HCT116 (cell line): ENCODE data around the gene CCDC8. TPM values are rescaled to one million over a fixed set of nuclear protein-coding genes. Genes with fewer than 3 reads are reported as not detected.

ENCODE experiments used
- ATAC-seq: fragments of 200-7000 bp; cut with Tn5 transposase; 2 replicates; pipeline ENCODE4 v1.9.1; 2020; ENCODE audit warnings: mild to moderate bottlenecking, moderate library complexity
- BruUV-seq: library from RNA; stranded (reverse); fragments of 400-500 nt; replicated peaks from 2 replicates; lab custom pipeline; 2021; lab: Mats Ljungman, UMichigan
- CTCF ChIA-PET: fragments of 300-600 bp; sonication (Branson Sonifier 250); formaldehyde crosslinking; loops from one replicate; lab custom pipeline; 2021; ENCODE audit warnings: antibody characterized with exemption; lab: Charles Lee
- POLR2A ChIA-PET: fragments of 300-600, 350-600 bp; sonication (Branson Sonifier 250); formaldehyde crosslinking; loops from one replicate; lab custom pipeline; 2021; ENCODE audit warnings: antibody characterized with exemption; lab: Charles Lee
- RAD21 ChIA-PET, 2 experiments: fragments of 300-600 bp; sonication (Branson Sonifier 250); formaldehyde crosslinking; loops; one replicate each; lab custom pipeline; 2023; ENCODE audit warnings: low total read pairs in 2 of 2; ENCODE audit not compliant: uncharacterized antibody in 2 of 2, unreplicated experiment in 2 of 2, low non-redundant PET in 1 of 2; lab: Charles Lee
- DNase-seq: peaks from one replicate; pipeline ENCODE4 v3.0.0-alpha.2; 2010; ENCODE audit warnings: low read depth, low spot score
- H2AFZ ChIP-seq: fragments of 200-600 bp; shearing (Covaris generic), sonication (generic); 2 replicates; pipeline ENCODE4 v1.6.1; 2017; ENCODE audit warnings: low read depth, mixed run types, mixed read lengths, antibody characterized with exemption, low read length; ENCODE audit not compliant: poor library complexity, severe bottlenecking
- H3K27ac ChIP-seq: 2 replicates; pipeline ENCODE4 v1.5.1; 2012; ENCODE audit warnings: low read depth, low read length
- H3K27me3 ChIP-seq: fragments of 200-600 bp; sonication (generic); 2 replicates; pipeline ENCODE4 v1.6.1; 2016; ENCODE audit warnings: mixed run types, low read length, mixed read lengths; ENCODE audit not compliant: insufficient read depth
- H3K36me3 ChIP-seq, 2 experiments: fragments of 200-500 bp in 1 of 2; fragments of 200-600 bp in 1 of 2; sonication (Bioruptor generic) in 1 of 2; sonication (generic) in 1 of 2; 2 replicates each; pipeline versions ENCODE4 v1.5.1 to v1.6.1; 2014 to 2016; ENCODE audit warnings: low read length in 2 of 2, inconsistent platforms in 1 of 2, mixed read lengths in 1 of 2, mixed run types in 1 of 2; ENCODE audit not compliant: insufficient read depth in 2 of 2, control insufficient read depth in 1 of 2
- H3K4me1 ChIP-seq, 2 experiments: fragments of 200-600 bp in 1 of 2; sonication (generic) in 1 of 2; 2 replicates each; pipeline versions ENCODE4 v1.5.1 to v1.6.1; 2012 to 2017; ENCODE audit warnings: low read length in 2 of 2, inconsistent platforms in 1 of 2, mild to moderate bottlenecking in 1 of 2, mixed read lengths in 1 of 2, mixed run types in 1 of 2, moderate library complexity in 1 of 2; ENCODE audit not compliant: insufficient read depth in 2 of 2, control insufficient read depth in 1 of 2
- H3K4me2 ChIP-seq: fragments of 200-600 bp; sonication (generic); 2 replicates; pipeline ENCODE4 v1.6.1; 2017; ENCODE audit warnings: mixed run types, low read length, mixed read lengths
- H3K4me3 ChIP-seq, 2 experiments: fragments of 200-600 bp in 1 of 2; sonication (generic) in 1 of 2; replicated peaks in 1 of 2; 2 replicates each; pipeline ENCODE4 v1.5.1; 2011 to 2016; ENCODE audit warnings: low read length in 2 of 2, control low read depth in 1 of 2, low read depth in 1 of 2, mild to moderate bottlenecking in 1 of 2, mixed read lengths in 1 of 2, mixed run types in 1 of 2
- H3K79me2 ChIP-seq: fragments of 200-600 bp; sonication (generic); 2 replicates; pipeline ENCODE4 v1.6.1; 2017; ENCODE audit warnings: mild to moderate bottlenecking, mixed run types, low read length, moderate library complexity, mixed read lengths; ENCODE audit not compliant: insufficient read depth
- H3K9ac ChIP-seq: fragments of 200-600 bp; sonication (generic); 2 replicates; pipeline ENCODE4 v1.6.1; 2016; ENCODE audit warnings: low read length, mixed read lengths
- H3K9me2 ChIP-seq: fragments of 200-600 bp; sonication (generic), shearing (Covaris generic); 2 replicates; pipeline ENCODE4 v1.6.1; 2017; ENCODE audit warnings: mixed run types, mild to moderate bottlenecking, moderate library complexity; ENCODE audit not compliant: insufficient read depth
- H3K9me3 ChIP-seq, 2 experiments: fragments of 200-500 bp in 1 of 2; fragments of 200-600 bp in 1 of 2; sonication (Bioruptor generic) in 1 of 2; sonication (generic) in 1 of 2; 2 replicates each; pipeline ENCODE4 v1.6.1; 2014 to 2017; ENCODE audit warnings: low read length in 2 of 2, mixed read lengths in 2 of 2, inconsistent platforms in 1 of 2, low read depth in 1 of 2, mild to moderate bottlenecking in 1 of 2, mixed run types in 1 of 2, moderate library complexity in 1 of 2; ENCODE audit not compliant: control insufficient read depth in 1 of 2, insufficient read depth in 1 of 2
- H4K20me1 ChIP-seq: fragments of 200-600 bp; sonication (generic), shearing (Covaris generic); 2 replicates; pipeline ENCODE4 v1.6.1; 2017; ENCODE audit warnings: mixed run types, mild to moderate bottlenecking, moderate library complexity; ENCODE audit not compliant: insufficient read depth
- ATF3 ChIP-seq: IDR thresholded peaks from 2 replicates; pipeline ENCODE4 v1.6.1; 2012
- CBX3 ChIP-seq: IDR thresholded peaks from 2 replicates; pipeline ENCODE4 v1.6.1; 2012; ENCODE audit warnings: low read depth
- CEBPB ChIP-seq: IDR thresholded peaks from 2 replicates; pipeline ENCODE4 v1.6.1; 2012; ENCODE audit warnings: low read depth
- CTCF ChIP-seq, 3 experiments: fragments of 200-600 bp in 1 of 3; sonication (generic) in 1 of 3; IDR thresholded peaks in 2 of 3; conservative IDR thresholded peaks in 1 of 3; 2 replicates each; pipeline ENCODE4 v1.5.1; 2012 to 2017; ENCODE audit warnings: low read depth in 2 of 3, low read length in 2 of 3, antibody characterized with exemption in 1 of 3, borderline replicate concordance in 1 of 3, control low read depth in 1 of 3, mild to moderate bottlenecking in 1 of 3, mixed read lengths in 1 of 3, mixed run types in 1 of 3, moderate library complexity in 1 of 3; ENCODE audit not compliant: insufficient read depth in 1 of 3
- EGR1 ChIP-seq: IDR thresholded peaks from 2 replicates; pipeline ENCODE4 v1.6.1; 2012; ENCODE audit warnings: low read depth
- ELF1 ChIP-seq: IDR thresholded peaks from 2 replicates; pipeline ENCODE4 v1.6.1; 2012; ENCODE audit warnings: low read depth, borderline replicate concordance
- EZH2 ChIP-seq: fragments of 200-600 bp; sonication (generic); IDR thresholded peaks from 2 replicates; pipeline ENCODE4 v1.6.1; 2017; ENCODE audit warnings: antibody characterized with exemption, mixed run types
- EZH2phosphoT487 ChIP-seq: fragments of 200-600 bp; IDR thresholded peaks from 2 replicates; pipeline ENCODE4 v1.6.1; 2018; ENCODE audit warnings: antibody characterized with exemption, borderline replicate concordance
- MAX ChIP-seq: IDR thresholded peaks from 2 replicates; pipeline ENCODE4 v1.6.1; 2012
- POLR2A ChIP-seq: IDR thresholded peaks from 2 replicates; pipeline ENCODE4 v1.7.0; 2011; ENCODE audit warnings: borderline replicate concordance; ENCODE audit not compliant: insufficient read depth, insufficient read length; ENCODE audit errors: extremely low read depth
- POLR2AphosphoS5 ChIP-seq: IDR thresholded peaks from 2 replicates; pipeline ENCODE4 v1.6.1; 2011; ENCODE audit warnings: mild to moderate bottlenecking, low read depth, low read length, moderate library complexity
- RAD21 ChIP-seq: IDR thresholded peaks from 2 replicates; pipeline ENCODE4 v1.6.1; 2012; ENCODE audit warnings: low read depth, mild to moderate bottlenecking
- REST ChIP-seq: IDR thresholded peaks from 2 replicates; pipeline ENCODE4 v1.6.1; 2012; ENCODE audit warnings: low read depth
- SIN3A ChIP-seq: IDR thresholded peaks from 2 replicates; pipeline ENCODE4 v1.6.1; 2012; ENCODE audit warnings: low read depth
- SP1 ChIP-seq: IDR thresholded peaks from 2 replicates; pipeline ENCODE4 v1.6.1; 2012; ENCODE audit warnings: low read depth
- SRF ChIP-seq: IDR thresholded peaks from 2 replicates; pipeline ENCODE4 v1.6.1; 2012; ENCODE audit warnings: low read depth
- TCF7L2 ChIP-seq: IDR thresholded peaks from 2 replicates; pipeline ENCODE4 v1.7.0; 2011; ENCODE audit warnings: borderline replicate concordance, inconsistent platforms; ENCODE audit not compliant: insufficient read depth, insufficient read length; ENCODE audit errors: extremely low read depth
- YY1 ChIP-seq: IDR thresholded peaks from 2 replicates; pipeline ENCODE4 v1.6.1; 2011; ENCODE audit warnings: low read length, low read depth, moderate library complexity, mild to moderate bottlenecking; ENCODE audit not compliant: insufficient replicate concordance; ENCODE audit errors: extremely low read depth
- ZFX ChIP-seq: fragments of 450-650 bp; IDR thresholded peaks from 2 replicates; pipeline ENCODE4 v1.6.1; 2017
- ZNF274 ChIP-seq: fragments of 200-500 bp; sonication (Bioruptor generic); IDR thresholded peaks from 2 replicates; pipeline ENCODE4 v1.6.1; 2014; ENCODE audit warnings: mild to moderate bottlenecking, low read depth, low read length, inconsistent platforms
- intact Hi-C: fragments of 100-400 bp; cut with micrococcal nuclease; formaldehyde crosslinking; loops from 2 replicates; pipeline ENCODE4 v1.10.0; 2022
- total RNA-seq: library from RNA; stranded (reverse); gene quantifications from one replicate; pipeline ENCODE4 v1.2.1, GENCODE V29; 2021; ENCODE audit not compliant: unreplicated experiment

CCDC8 gene
- total RNA-seq, 1 experiment from 2014 or later: 0.10 TPM

GRCh38 chr19:46364359-46364758 is 49.0 kb downstream of the CCDC8 start:
- ChIA-PET POLR2A (no interaction called here), CTCF (interaction anchor here (1.0 kb wide), 1 partner anchor 17 kb away, joined by 4 read pairs; the partner anchor contains the start of gene PPP5C), RAD21 (no interaction called here)
- DNase-seq: no peak
- BruUV-seq: no TSS peak
- no peaks in the 10 kb centered on the region for H3K27me3 ChIP-seq
- no peak overlapping the region for H3K9ac ChIP-seq
- intact Hi-C loops: no loop called here
- no peak overlapping the region for H3K27ac ChIP-seq
- ATAC-seq: no peak
- H3K4me3 ChIP-seq: no peak overlapping the region
- peaks cover under 1% of the 10 kb centered on the region; the same call in 1 of the 2 replicates for H4K20me1 ChIP-seq
- no peak for TF ChIP-seq EGR1
- TF ChIP-seq MAX: no peak
- no peak for TF ChIP-seq SP1
- no peak for TF ChIP-seq ELF1
- TF ChIP-seq YY1: no peak
- TF ChIP-seq CTCF (IDR thresholded peaks at IDR 0.05 in 2 of 3, conservative IDR thresholded peaks at IDR 0.05 in 1 of 3; ENCODE audit: borderline replicate concordance in 1 of 3, insufficient read depth in 1 of 3, low read depth in 2 of 3, low read length in 2 of 3): no peak
- TF ChIP-seq POLR2A: no peak
- TF ChIP-seq SRF: no peak
- no peak for TF ChIP-seq CBX3
- no peak for TF ChIP-seq CEBPB
- TF ChIP-seq EZH2: no peak
- TF ChIP-seq TCF7L2: no peak
- no peak for TF ChIP-seq ZFX
- no peak for TF ChIP-seq EZH2phosphoT487
- no peak for TF ChIP-seq RAD21
- TF ChIP-seq SIN3A: no peak
- TF ChIP-seq POLR2AphosphoS5: no peak
- no peak for TF ChIP-seq ZNF274
- no peak for TF ChIP-seq ATF3
- no peak for TF ChIP-seq REST
- H3K9me2 ChIP-seq: no peaks in the 10 kb centered on the region
- no peak overlapping the region for H2AFZ ChIP-seq
- H3K4me1 ChIP-seq: no peaks in the 10 kb centered on the region
- peaks cover 87% of the 10 kb centered on the region for H3K79me2 ChIP-seq
- H3K4me2 ChIP-seq: no peak overlapping the region
- H3K9me3 ChIP-seq: no peaks in the 10 kb centered on the region
- peaks cover 11% of the 10 kb centered on the region in 2 experiments for H3K36me3 ChIP-seq
